HG03159 (cell line): ENCODE data around the gene NUMB.

ENCODE experiments used
- ATAC-seq: cut with Tn5 transposase; IDR thresholded peaks from one replicate; pipeline ENCODE4 v1.9.1; 2021; ENCODE audit warnings: mild to moderate bottlenecking, moderate library complexity; ENCODE audit not compliant: unreplicated experiment

Gene NUMB

DNA sequence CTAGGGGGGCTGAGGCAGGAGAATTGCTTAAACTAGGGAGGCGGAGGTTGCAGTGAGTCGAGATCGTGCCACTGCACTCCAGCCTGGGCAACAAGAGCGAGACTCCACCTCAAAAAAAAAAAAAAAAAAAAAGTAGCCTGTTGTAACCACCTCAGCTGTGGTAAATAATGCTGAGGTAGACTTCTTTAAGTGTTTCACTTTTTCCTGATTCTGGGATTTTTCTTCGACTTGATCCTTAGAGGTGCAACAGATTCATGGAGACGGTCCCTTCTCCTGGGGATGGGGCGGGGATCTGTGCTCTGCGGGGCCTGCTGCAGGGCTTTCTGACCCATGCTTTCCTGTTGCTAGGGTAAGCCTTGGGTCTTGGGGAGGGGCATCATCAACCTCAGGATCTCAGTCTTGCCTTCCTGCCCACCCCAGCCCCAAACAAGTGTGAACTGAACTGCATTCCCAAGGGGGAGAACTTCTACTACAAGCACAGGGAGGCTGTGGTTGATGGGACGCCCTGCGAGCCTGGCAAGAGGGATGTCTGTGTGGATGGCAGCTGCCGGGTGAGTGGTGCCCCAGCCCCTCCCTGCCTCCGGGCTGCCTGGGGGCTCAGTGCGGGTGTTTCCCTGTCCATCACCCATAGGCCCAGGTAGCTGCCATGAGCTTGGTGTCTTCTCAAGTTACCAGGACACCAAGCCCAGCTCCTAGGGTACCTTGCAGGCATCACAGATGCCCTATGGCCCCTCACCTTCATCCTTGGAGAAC is 208.6 kb downstream of the NUMB start:
- no peak for ATAC-seq

DNA sequence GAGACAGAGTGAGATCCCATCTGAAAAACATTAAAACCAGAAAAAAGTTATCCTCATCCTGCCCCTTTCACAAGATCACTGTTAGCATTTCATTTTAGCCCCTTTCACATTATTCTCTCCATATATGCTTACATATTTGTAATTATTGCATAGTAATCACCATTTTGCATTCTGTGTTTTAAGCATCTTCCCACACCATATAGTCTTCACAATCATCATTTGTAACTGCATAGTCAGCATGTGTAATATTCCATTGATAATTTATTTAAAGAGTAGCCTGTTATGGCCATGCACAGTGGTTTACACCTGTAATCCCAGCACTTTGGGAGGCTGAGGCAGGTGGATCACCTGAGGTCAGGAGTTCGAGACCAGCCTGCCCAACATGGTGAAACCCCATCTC is 209.2 kb downstream of the NUMB start:
- ATAC-seq: no peak

DNA sequence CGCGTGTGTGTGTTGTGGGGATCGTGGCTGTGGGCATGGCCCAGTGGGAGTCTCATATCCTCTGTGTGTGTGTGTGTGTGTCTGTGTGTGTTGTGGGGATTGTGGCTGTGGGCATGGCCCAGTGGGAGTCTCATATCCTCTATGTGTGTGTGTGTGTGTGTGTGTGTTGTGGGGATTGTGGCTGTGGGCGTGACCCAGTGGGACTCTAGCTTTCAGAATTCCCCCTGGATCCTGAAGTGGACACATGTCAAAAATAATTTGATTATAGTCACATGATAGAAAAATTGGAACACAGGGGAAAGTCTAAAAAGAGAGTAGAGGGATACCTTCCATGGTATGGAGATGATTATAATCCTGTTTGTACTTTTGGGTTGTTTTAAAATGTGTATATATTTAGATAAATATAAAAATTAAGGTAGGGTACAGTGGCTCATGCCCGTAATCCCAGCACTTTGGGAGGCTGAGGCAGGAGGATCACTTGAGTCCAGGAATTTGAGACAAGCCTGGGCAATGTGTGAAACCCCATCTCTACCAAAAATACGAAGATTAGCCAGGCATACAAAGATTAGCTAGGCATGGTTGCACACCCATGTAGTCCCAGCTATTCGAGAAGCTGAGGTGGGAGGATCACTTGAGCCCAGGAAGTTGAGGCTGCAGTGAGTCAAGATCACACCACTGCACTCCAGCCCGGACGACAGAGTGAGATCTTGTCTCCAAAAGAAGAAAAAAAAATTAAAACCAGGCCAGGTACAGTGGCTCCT is 210.1 kb downstream of the NUMB start:
- ATAC-seq: no peak

DNA sequence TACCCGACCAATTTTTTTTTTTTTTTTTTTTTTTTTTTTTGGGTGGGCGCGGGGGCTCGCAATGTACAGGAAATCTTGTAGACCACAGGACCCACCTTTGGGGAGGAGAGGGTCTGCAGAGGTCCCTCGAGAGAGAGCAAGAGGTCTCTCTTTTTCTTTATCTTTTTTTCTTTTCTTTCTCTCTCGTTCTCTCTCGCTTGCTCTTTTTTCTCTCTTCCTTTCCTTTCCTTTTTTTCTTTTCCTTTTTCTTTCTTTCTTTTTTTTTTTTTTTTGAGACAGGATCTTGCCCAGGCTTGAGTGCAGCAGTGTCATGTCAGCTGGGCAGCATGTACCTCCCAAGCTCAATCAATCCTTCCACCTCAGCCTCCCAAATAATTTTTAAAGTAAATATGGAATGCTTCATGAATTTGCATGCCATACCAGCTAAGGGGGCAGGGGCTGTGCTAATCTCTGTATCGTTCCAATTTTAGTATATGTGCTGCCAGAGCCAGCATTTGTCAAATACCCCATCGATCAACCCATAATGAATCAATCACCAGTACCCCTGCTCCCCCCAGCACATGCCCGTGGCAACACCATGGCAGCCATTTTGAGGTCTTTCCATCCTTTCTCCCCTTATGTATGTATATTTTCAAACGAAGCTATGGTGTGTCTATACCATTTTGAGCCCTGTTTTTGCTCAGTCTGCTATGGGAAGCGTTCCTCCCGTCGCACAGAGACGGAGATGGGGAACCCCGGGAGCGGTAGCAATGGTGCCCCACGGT is 211.8 kb downstream of the NUMB start:
- no peak for ATAC-seq

DNA sequence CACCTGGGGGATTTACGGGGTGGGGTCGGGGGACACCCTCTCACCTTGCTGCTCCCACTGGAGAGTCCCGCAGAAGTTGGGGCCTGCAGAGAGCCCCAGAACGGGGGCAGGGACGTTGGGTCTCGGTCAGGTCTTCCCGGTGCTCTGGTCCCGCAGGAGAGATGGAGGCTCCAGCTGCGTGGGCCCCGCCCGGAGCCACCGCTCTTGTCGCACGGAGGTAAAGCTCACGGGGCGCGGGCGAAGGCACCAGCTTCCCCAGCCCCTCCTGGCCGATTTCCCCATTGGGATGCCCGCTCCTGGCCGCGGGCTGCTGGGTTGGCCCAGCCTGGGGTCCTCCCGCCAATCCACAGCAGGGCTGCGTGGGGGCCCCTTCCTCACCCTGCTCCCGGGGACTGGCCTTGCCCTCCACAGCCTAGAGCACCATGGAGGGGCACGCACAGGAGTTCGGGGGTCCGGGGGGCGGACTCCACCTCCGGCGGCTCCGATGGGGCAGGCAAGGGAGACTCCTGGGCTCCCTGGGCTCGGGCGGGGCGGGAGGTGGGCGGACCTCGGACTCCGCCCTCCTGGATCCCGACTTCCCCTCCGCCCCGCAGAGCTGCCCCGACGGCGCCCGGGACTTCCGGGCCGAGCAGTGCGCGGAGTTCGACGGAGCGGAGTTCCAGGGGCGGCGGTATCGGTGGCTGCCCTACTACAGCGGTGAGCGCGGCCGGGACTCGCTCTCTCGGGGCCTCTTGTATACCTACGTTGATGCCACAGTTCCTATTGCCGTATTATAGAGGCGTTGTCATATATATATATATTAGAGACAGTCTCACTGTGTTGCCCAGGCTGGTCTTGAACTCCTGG is 212.6 kb downstream of the NUMB start:
- peak; percentile 56 for ATAC-seq

DNA sequence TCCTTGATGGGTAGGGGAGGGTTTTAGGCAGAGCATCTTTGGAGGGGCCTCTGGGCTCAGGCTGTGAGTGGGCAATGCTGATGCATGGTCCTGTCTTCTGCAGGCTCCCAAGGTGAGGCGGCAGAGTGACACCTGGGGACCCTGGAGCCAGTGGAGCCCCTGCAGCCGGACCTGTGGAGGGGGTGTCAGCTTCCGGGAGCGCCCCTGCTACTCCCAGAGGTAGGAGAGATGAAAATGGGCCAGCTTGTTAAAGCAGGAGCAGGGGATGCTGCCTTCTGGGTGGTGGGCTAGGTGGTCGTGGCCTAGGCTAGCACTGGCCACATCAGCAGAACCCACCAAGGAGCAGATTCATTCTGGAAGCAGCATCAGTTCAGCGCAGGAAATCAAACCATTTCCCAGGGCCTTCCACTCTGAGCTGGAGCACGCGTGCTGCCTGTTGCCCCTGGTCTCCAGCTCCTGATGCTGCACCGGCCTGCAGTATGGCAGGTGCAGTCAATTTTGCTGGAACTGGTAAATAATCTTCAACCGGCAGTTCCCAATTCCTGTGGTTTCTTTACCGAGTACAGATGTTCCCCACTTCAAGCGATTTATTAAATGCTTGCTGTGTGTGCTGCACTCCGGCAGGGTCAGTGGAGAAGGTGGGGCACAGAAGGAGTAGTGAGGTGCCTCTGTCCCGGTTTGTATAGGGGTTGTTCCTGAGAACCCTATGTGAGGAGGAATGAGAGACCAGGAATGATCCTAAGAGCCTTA is 213.6 kb downstream of the NUMB start:
- ATAC-seq: no peak

DNA sequence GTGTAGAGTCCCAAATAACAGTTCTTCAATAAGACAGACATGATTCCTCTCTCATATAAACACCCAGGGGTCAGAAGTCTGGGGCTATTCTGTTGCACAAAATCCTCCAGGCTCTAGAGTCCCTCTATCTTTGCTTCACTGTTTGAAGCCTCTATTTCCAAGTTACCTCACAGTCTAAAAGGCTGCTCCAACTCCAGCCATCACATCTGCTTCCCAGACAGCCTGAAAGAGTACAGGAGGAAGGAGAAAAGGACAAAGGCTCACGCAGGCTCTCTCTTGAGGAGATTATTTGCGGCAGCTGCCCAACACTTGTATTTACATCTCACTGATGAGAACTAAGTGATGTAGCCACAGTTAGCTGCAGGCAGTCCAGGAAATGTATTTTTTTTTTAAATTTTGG is 214.6 kb downstream of the NUMB start:
- ATAC-seq: no peak

DNA sequence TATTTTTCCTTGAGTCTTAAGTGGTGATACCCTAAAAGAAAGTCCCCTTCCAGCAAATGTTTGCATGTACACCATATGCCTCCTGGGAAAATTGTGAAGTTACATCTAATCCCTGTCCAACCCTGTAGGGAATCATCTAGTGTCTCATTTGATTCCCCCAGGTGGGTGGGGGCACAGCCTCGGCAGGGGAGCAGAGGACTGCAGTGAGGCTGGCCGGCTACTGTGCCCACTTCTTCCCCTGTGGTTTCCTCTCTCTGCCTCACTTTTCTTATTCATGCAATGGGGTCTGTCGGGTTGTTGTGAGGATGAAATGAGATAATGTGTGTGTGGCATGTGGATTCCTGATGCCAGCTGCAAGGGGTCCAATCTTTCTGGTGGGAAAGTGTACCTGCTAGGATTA is 215.0 kb downstream of the NUMB start:
- ATAC-seq: no peak

DNA sequence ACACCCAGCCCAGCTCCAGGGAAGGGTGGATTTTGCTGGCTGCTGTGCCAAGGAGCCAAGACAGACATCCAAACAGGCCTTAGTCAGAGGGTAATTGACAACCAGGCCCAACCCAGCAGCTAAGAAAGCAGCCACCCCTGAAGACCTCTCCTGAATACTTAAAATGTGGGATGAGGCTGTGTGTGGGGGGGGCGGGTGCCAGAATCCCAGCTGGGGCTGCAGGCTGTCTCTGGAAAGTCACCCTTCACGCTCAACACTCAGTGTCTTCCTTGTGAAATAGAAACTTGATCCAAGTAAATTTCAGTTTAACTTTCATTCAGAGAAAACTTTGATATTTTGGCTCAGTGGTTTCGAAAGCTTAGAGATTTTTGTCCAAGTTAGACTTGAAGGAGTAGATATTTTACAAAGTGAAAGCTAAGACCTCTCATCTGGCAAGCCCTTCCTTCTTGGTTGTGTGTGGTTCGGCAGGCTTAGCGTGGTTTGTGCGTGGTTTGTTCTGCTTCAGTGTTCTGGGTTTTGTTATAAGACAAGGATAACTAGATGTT is 215.9 kb downstream of the NUMB start:
- no peak for ATAC-seq

DNA sequence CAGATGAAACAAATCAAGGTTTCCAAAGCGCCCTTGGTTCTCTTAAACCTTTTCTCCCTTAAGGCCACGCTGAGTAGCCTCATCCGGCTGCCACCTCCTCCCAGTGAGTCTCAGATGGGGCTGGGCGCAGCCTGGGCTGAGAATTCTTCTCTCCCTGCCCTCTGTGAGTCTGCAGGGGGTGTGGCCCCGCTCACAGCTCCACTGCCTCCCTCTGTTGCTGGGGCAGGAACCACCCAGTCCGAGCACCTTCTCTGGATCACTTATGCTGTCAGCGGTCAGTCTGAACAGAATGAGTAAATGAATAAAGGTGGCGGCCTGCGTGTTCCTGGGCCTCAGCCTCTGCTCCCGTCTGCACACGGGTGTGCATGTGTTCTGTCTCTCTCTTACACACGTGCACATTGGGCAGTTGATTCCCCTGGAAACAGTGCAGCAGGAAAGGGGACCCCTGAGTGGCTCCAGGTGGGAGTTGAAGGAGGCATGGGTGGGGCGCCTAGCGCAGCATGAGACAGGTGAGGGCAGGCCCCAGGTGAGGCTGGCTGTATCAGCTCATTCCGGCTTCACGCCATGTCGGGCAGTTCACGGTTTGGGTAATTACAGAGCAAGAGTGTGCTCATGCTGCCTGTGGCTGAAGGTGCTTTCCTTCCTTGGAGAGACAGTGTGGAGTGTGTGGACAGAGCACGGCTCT is 216.7 kb downstream of the NUMB start:
- ATAC-seq: no peak

DNA sequence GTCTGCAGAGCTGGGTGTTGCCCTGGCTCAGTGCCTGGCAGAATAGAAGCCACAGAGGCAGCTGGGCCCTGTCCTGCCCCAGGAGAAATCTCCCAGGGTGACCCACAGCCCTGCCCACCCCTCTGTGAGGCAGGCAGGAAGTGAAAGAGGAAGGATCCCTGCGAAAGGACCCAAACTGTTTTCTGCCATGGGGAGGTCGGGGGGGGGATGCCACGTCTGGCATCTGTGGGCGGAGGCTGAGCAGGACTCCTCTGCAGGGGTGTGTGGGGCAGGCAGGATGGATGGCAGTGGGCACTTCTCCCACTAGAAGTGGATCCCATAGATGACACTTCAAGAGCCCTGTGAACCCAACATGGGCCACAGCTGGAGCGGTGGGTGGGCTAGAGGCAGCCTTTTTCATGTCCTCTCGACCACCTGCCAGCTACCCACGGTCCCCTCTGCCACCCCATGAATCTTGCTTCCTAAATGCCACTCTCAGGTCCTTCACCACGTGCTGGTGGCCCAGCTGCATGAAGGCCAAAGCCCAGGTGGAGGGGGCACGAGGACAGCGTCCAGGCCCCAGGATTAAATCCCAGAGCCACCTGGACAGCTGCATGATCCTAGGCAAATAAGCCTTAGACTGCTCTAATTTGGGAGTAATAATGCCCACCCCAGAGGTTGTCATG is 217.4 kb downstream of the NUMB start:
- ATAC-seq: no peak

DNA sequence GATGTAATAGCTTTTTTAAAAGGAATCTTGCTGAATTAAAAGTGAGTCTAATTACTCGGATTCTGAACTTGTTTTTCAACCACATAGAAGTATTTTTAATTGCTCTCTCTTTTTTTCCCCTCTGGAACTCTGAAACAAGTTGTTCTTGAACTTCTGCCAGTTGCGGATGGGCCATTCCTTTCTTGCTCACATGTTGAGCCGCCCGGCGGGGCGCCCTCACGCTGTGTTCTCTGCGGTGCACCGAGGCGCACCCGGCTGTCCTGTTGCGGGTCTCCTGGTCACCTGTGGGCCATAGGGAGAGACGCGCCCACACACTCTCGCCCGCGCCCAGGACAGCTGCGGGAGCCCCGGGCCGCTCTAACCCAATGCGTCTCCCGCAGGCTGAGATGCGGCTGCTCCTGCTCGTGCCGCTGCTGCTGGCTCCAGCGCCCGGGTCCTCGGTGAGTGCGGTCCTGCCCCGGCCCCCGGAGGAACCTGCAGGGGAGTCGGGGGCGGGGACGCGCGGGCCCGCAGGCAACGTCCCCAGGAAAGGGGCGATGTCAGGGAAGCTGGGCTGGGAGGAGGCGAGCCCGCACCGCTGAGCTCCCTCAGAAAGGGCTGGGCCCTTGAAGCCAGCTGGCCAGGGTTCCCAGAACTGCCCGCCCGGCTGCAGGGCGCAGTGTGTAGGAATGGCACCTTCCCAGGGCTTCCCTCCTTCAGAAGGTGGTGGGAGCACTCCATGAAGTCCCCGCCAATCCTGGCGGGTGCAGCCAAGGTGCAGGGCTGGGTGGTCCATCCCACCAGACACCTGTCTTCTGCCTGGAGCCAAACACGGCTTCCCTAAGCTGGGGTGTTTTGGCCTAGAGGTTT is 218.7 kb downstream of the NUMB start:
- ATAC-seq: no peak

DNA sequence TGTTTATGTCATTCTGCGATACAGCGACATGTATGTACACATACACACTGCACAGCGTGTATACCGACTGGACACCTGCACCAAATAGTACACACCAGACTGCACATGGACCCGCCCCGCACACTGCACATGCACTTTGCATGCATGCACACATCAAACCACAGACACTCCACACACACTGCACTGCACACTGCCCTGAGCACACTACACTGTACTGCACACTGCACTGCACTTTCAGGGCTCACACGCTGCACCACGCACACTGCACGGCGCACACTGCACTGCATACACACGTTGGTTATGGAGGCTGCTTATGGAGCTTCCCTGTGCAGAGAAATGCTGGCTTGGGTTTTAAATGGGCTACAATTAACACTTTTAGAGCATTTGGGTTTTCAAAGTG is 219.4 kb downstream of the NUMB start:
- no peak for ATAC-seq

DNA sequence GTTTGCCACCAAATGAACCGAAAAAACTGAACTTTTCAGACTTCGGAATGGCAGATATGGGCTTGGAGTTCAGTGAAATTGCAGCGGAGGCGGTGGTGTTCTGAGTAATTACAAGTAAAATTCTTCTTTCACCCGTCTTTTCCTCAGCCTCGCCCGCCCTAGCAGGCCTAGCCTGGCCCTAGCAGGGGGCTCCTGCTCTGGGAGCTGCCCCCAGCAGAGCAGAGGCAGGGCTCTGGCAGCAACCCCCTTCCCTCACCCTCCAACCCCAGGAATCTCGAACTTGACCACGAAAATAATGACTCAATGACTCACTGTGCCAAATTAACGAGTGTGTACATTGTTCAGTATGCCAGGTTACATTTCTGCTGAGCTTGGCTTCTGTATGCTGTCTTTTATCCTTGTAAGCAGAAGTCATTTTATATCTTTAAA is 219.9 kb downstream of the NUMB start:
- ATAC-seq: no peak

DNA sequence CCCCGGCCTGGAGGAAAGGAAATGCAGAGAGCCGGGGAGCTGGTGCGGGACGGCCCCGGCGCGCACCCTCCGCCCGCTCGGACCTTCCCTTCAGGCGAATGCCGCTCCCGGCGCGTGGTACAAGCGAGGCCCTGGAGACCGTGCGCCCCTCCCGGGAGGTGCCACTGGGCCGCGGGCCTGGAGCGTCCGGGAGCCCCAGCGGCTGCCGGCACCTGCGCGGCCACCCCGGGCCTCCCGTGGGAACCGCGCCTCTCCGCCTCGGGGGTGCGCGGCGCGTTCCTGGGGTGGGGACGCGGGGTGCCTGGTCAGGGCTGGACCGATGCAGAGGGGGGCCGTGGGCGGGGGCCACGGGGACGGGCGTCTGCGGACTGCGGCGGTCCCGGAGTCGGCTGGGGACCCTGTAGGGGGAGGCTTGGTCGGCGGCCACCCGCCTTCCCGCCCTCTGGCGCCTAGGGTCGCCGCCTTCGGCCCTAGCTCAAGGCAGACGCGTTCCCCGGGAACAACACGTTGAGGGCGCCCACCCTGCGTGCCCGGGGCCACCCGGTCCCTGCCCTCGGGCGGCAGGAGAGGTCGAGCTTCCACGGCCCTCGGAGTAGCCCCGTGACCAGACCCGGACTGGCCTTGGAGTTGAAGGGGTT is 220.4 kb downstream of the NUMB start:
- ATAC-seq: no peak

DNA sequence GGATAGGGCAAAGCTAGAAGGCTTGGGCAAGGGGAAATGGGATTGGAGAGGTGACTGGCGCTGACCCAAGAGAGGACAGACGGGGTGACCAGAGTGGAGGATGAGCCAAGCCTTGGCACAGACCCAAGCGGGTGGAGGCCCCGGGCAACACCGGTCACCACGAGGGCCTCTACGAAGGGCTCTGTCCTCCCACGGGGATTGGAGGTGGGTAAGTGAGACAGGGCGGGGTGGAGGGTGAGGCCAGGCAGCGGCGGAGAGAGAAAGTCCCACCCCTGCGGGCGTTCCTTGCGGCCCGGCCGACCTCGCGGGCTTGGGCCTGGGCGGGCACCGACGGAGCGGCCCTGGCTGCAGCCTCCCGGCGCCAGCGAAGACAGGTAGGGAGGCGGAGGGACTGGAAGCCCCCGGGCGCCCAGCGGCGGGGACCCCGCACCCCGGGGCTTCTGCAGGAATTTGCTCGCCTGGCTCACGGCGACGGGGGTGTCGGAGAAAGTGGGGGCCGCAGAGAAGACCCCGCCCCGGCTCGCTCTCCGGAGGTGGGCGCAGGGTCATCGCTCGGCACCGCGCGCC is 221.0 kb downstream of the NUMB start, which contains the start of gene PAPLN:
Gene PAPLN (plus strand): TSS at position 288 of the 567 bp plus-strand sequence. CDS start 2,273 bp downstream, outside the sequence.
- no peak for ATAC-seq

DNA sequence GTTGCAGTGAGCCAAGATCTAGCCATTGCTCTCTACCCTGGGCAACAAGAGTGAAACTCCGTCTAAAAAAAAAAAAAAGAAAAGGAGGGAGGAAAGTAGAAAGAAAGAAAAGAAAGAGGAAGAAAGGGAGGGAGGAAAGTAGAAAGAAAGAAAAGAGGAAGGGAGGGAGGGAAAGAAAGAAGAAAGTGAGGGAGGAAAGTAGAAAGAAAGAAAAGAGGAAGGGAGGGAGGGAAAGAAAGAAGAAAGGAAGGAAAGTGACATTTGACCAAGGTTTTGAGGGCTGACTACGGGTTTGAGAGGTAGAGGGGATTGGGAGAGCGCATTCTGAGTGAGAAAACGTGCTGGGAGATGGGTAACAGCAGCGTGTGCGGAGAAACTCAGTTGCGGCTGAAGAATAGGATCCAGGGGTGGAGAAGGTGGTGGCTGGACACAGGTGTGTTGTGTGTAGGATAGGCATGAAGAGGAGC is 221.6 kb downstream of the NUMB start:
- no peak for ATAC-seq
